Smooth muscle cell (in vitro differentiated cells): ENCODE data around the gene ATOX1. TPM values are rescaled to one million over a fixed set of nuclear protein-coding genes. Genes with fewer than 3 reads are reported as not detected.
A peak's percentile ranks its signal among the peaks of the same experiment; 100 is the strongest.

ENCODE experiments used
- DNase-seq: peaks from one replicate; lab custom pipeline; 2025; ENCODE audit not compliant: unreplicated experiment; lab: John Stamatoyannopoulos, UW
- H2AFZ ChIP-seq: fragments of 200-600 bp; sonication (generic); 2 replicates; pipeline ENCODE4 v1.6.0; 2016; ENCODE audit warnings: antibody characterized with exemption, low read depth, mild to moderate bottlenecking
- H3F3A ChIP-seq: fragments of 200-600 bp; sonication (generic); 2 replicates; pipeline ENCODE4 v1.6.0; 2017; ENCODE audit warnings: antibody characterized with exemption, low read depth
- H3K27ac ChIP-seq: fragments of 200-600 bp; sonication (generic); 2 replicates; pipeline ENCODE4 v1.5.1; 2016; ENCODE audit warnings: low read depth, mild to moderate bottlenecking
- H3K27me3 ChIP-seq: fragments of 200-600 bp; sonication (generic); 2 replicates; pipeline ENCODE4 v1.6.1; 2016; ENCODE audit warnings: low read depth, mild to moderate bottlenecking
- H3K36me3 ChIP-seq: fragments of 200-600 bp; sonication (generic); 2 replicates; pipeline ENCODE4 v1.5.1; 2016; ENCODE audit warnings: low read depth
- H3K4me1 ChIP-seq: fragments of 200-600 bp; sonication (generic); 2 replicates; pipeline ENCODE4 v1.5.1; 2016; ENCODE audit warnings: low read depth
- H3K4me2 ChIP-seq: fragments of 200-600 bp; sonication (generic); 2 replicates; pipeline ENCODE4 v1.6.0; 2016; ENCODE audit warnings: mild to moderate bottlenecking
- H3K4me3 ChIP-seq: fragments of 200-600 bp; sonication (generic); 2 replicates; pipeline ENCODE4 v1.5.1; 2016; ENCODE audit warnings: mild to moderate bottlenecking
- H3K79me2 ChIP-seq: fragments of 200-600 bp; sonication (generic); 2 replicates; pipeline ENCODE4 v1.6.0; 2016; ENCODE audit warnings: low read depth, mild to moderate bottlenecking
- H3K9ac ChIP-seq: fragments of 200-600 bp; sonication (generic); 2 replicates; pipeline ENCODE4 v1.6.0; 2016; ENCODE audit warnings: low read depth
- H3K9me3 ChIP-seq: fragments of 200-600 bp; sonication (generic); replicated peaks from 2 replicates; pipeline ENCODE4 v1.5.1; 2016; ENCODE audit warnings: low read depth
- H4K20me1 ChIP-seq: fragments of 200-600 bp; sonication (generic); 2 replicates; pipeline ENCODE4 v1.6.0; 2016; ENCODE audit warnings: low read depth
- CTCF ChIP-seq: fragments of 200-600 bp; sonication (generic); IDR thresholded peaks from 2 replicates; pipeline ENCODE4 v1.5.1; 2017; ENCODE audit warnings: borderline replicate concordance, mild to moderate bottlenecking, antibody characterized with exemption; ENCODE audit not compliant: insufficient read depth, poor library complexity, severe bottlenecking
- WGBS: methylation state at CpG from one replicate; pipeline ENCODE4 v1.1.7; 2016; ENCODE audit warnings: low lambda C conversion rate; 5-methylcytosine and 5-hydroxymethylcytosine counted together
- polyA plus RNA-seq: library from polyadenylated mRNA; unstranded; fragments of >200 nt; fragmentation: Nextera tagmentation; extraction: Ambion mirVana; gene quantifications from 2 replicates; pipeline ENCODE4 v1.2.1, GENCODE V29; 2016
- total RNA-seq: library from RNA; depleted of rRNA; stranded (reverse); fragments of >200 nt; gene quantifications from 2 replicates; pipeline ENCODE4 v1.2.3, GENCODE V29; 2014

The ATOX1 gene
- total and polyA plus RNA-seq, 2 experiments from 2014 or later: 73.3 to 315 TPM

GRCh38 chr5:151743530-151743929 lies 14.9 kb downstream of the ATOX1 start:
- peaks cover 13% of the 10 kb centered on the region for H3K4me1 ChIP-seq
- no peak for TF ChIP-seq CTCF

GRCh38 chr5:151742870-151743294 lies 15.5 kb downstream of the ATOX1 start:
- no peak overlapping the region for H3K4me3 ChIP-seq

More at GRCh38 chr5:151743530-151743929, 14.9 kb downstream of the ATOX1 start:
- H4K20me1 ChIP-seq: no peaks in the 10 kb centered on the region
- H3K79me2 ChIP-seq: no peaks in the 10 kb centered on the region
- H2AFZ ChIP-seq: no peak overlapping the region
- H3K36me3 ChIP-seq: no peaks in the 10 kb centered on the region
- peak overlapping the region; percentile 69 for H3K27ac ChIP-seq
- H3K9ac ChIP-seq: no peak overlapping the region
- DNase-seq: no peak
- no peak overlapping the region for H3K4me3 ChIP-seq
- peaks cover 34% of the 10 kb centered on the region for H3F3A ChIP-seq
- H3K27me3 ChIP-seq: no peaks in the 10 kb centered on the region
- 89% methylated on average over 1 of the region's 1 CpG for WGBS
- no peaks in the 10 kb centered on the region for H3K9me3 ChIP-seq
- no peak overlapping the region for H3K4me2 ChIP-seq

GRCh38 chr5:151741678-151742423 lies 16.6 kb downstream of the ATOX1 start:
- Histone ChIP-seq H3K79me2 (no peaks in the 10 kb centered on the region), H4K20me1 (no peaks in the 10 kb centered on the region), H3K9ac (peak overlapping the region; percentile 85), H2AFZ (no peak overlapping the region), H3K27me3 (no peaks in the 10 kb centered on the region), H3K36me3 (no peaks in the 10 kb centered on the region), H3K27ac (peak overlapping the region; percentile 97), H3F3A (peaks cover 43% of the 10 kb centered on the region), H3K9me3 (no peaks in the 10 kb centered on the region), H3K4me2 (peak overlapping the region; percentile 82), H3K4me3 (no peak overlapping the region), H3K4me1 (peaks cover 18% of the 10 kb centered on the region)
- DNase-seq: no peak
- WGBS: 60% methylated on average over 6 of the region's 6 CpGs
- TF ChIP-seq CTCF: no peak

More at GRCh38 chr5:151742870-151743294, 15.5 kb downstream of the ATOX1 start:
- Histone ChIP-seq H3K9me3 (no peaks in the 10 kb centered on the region), H3K36me3 (no peaks in the 10 kb centered on the region), H3K79me2 (no peaks in the 10 kb centered on the region), H3K4me1 (peaks cover 18% of the 10 kb centered on the region), H3K9ac (no peak overlapping the region), H3K4me2 (no peak overlapping the region), H4K20me1 (no peaks in the 10 kb centered on the region), H3K27me3 (no peaks in the 10 kb centered on the region), H3F3A (peaks cover 41% of the 10 kb centered on the region), H2AFZ (no peak overlapping the region), H3K27ac (peak overlapping the region; percentile 97)
- 51% methylated on average over 7 of the region's 7 CpGs for WGBS
- peak; percentile 76 for TF ChIP-seq CTCF
- no peak for DNase-seq

- no peaks in the 10 kb centered on the region for H3K9me3 ChIP-seq
- H3K27ac ChIP-seq: peak overlapping the region; percentile 97
- H3K4me3 ChIP-seq: peak overlapping the region; percentile 19
- no peaks in the 10 kb centered on the region for H3K27me3 ChIP-seq
- 8% methylated on average over 2 of the region's 2 CpGs for WGBS
- no peak for DNase-seq
- TF ChIP-seq CTCF: no peak
- H3K9ac ChIP-seq: peak overlapping the region; percentile 85
- H2AFZ ChIP-seq: no peak overlapping the region
- peak overlapping the region; percentile 82 for H3K4me2 ChIP-seq
- no peaks in the 10 kb centered on the region for H3K36me3 ChIP-seq
- H4K20me1 ChIP-seq: no peaks in the 10 kb centered on the region
- H3K4me1 ChIP-seq: peaks cover 18% of the 10 kb centered on the region
- H3K79me2 ChIP-seq: no peaks in the 10 kb centered on the region
- H3F3A ChIP-seq: peaks cover 43% of the 10 kb centered on the region
These were observed 17.5 kb downstream of the ATOX1 start for GRCh38 chr5:151740958-151741373.
